A549 (cell line): Measurements from ENCODE around the gene MGP.

Source experiments
- BCL3 ChIP-seq: fragments of >200 bp; sonication (Bioruptor Twin); formaldehyde crosslinking; IDR thresholded peaks from 3 replicates; pipeline ENCODE4 v1.6.1; 2016
- EP300 ChIP-seq, 2 experiments: fragments of >200 bp; sonication (Bioruptor Twin); formaldehyde crosslinking; IDR thresholded peaks; 2 replicates in 1 of 2; 3 replicates in 1 of 2; pipeline ENCODE4 v1.6.1; 2016 to 2017
- HDAC2 ChIP-seq: fragments of 200-600 bp; sonication (generic); IDR thresholded peaks from 2 replicates; pipeline ENCODE4 v1.6.1; 2016
- HOXA7 ChIP-seq: fragments of 250-450 bp; sonication (Bioruptor Pico); IDR thresholded peaks from 2 replicates; pipeline ENCODE4 v1.5.0; 2020; ENCODE audit warnings: mild to moderate bottlenecking, moderate library complexity
- JUNB ChIP-seq: fragments of >200 bp; sonication (Bioruptor Twin); formaldehyde crosslinking; IDR thresholded peaks from 2 replicates; pipeline ENCODE4 v1.6.1; 2016
- KDM5A ChIP-seq: fragments of 200-600 bp; sonication (generic); IDR thresholded peaks from 2 replicates; pipeline ENCODE4 v1.6.1; 2016; ENCODE audit warnings: antibody characterized with exemption, mild to moderate bottlenecking
- MAFK ChIP-seq: fragments of 450-650 bp; IDR thresholded peaks from 2 replicates; pipeline ENCODE4 v1.6.1; 2014; ENCODE audit not compliant: partially characterized antibody
- MAX ChIP-seq: IDR thresholded peaks from 2 replicates; pipeline ENCODE4 v1.6.1; 2012
- POLR2A ChIP-seq: IDR thresholded peaks from 2 replicates; pipeline ENCODE4 v1.6.1; 2012; ENCODE audit warnings: mild to moderate bottlenecking, low read length
- RAD21 ChIP-seq, 2 experiments: fragments of >200 bp in 1 of 2; sonication (Bioruptor Twin) in 1 of 2; formaldehyde crosslinking in 1 of 2; IDR thresholded peaks in 1 of 2; conservative IDR thresholded peaks in 1 of 2; 2 replicates in 1 of 2; 3 replicates in 1 of 2; pipeline ENCODE4 v1.6.1; 2012 to 2018; ENCODE audit warnings: inconsistent platforms in 1 of 2
- RARB ChIP-seq: fragments of 250-450 bp; sonication (Bioruptor Pico); IDR thresholded peaks from 2 replicates; pipeline ENCODE4 v1.8.0; 2021; ENCODE audit warnings: mild to moderate bottlenecking, moderate library complexity
- RNF2 ChIP-seq: fragments of 200-600 bp; sonication (generic); IDR thresholded peaks from 2 replicates; pipeline ENCODE4 v1.6.1; 2016; ENCODE audit warnings: low read depth, mild to moderate bottlenecking, antibody characterized with exemption, moderate library complexity, borderline replicate concordance
- TF ChIP-seq, protein P1 (sequence below): fragments of >200 bp; sonication (Bioruptor Twin); formaldehyde crosslinking; IDR thresholded peaks from 3 replicates; pipeline ENCODE4 v1.5.1; 2016

DNA sequence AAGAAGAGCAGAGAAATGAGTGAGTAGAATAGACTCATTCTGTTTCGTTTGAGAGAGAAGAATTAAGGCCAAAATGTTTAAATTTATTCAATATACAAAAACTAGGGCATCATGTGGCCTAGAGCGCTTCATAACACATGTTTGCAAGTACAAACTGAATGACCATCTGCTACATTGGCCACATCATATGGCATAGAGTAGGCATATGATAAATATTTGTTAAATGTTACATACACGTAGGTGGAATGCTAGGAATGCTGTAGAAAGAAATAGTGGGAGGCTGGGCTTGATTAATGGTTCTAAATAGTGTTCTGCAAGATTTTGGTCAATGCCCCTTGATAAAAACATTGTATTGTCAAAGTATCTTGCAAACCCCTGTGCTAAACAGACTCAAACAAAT lies 10.8 kb downstream of the MGP start:
- TF ChIP-seq HOXA7 (CRISPR knock-in tag): no peak
- TF ChIP-seq RNF2: no peak
- TF ChIP-seq, protein P1, sequence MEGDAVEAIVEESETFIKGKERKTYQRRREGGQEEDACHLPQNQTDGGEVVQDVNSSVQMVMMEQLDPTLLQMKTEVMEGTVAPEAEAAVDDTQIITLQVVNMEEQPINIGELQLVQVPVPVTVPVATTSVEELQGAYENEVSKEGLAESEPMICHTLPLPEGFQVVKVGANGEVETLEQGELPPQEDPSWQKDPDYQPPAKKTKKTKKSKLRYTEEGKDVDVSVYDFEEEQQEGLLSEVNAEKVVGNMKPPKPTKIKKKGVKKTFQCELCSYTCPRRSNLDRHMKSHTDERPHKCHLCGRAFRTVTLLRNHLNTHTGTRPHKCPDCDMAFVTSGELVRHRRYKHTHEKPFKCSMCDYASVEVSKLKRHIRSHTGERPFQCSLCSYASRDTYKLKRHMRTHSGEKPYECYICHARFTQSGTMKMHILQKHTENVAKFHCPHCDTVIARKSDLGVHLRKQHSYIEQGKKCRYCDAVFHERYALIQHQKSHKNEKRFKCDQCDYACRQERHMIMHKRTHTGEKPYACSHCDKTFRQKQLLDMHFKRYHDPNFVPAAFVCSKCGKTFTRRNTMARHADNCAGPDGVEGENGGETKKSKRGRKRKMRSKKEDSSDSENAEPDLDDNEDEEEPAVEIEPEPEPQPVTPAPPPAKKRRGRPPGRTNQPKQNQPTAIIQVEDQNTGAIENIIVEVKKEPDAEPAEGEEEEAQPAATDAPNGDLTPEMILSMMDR: no peak
- TF ChIP-seq BCL3: no peak
- TF ChIP-seq EP300 (IDR thresholded peaks at IDR 0.05): no peak
- no peak for TF ChIP-seq MAFK
- TF ChIP-seq KDM5A: no peak
- no peak for TF ChIP-seq HDAC2
- TF ChIP-seq MAX: no peak
- TF ChIP-seq RAD21 (conservative IDR thresholded peaks at IDR 0.05 in 1 of 2, IDR thresholded peaks at IDR 0.05 in 1 of 2): no peak
- TF ChIP-seq POLR2A: no peak
- no peak for TF ChIP-seq JUNB
- TF ChIP-seq RARB (CRISPR knock-in tag): no peak
